Cardiac septum (tissue), 1 donor: ENCODE data around the gene SYNM. TPM values are rescaled to one million over a fixed set of nuclear protein-coding genes. Genes with fewer than 3 reads are reported as not detected.

Experiments used
- DNase-seq: peaks from one replicate; pipeline ENCODE4 v3.0.0-alpha.2; 2020; ENCODE audit warnings: low spot score
- intact Hi-C: fragments of 100-400 bp; cut with DNase I; formaldehyde crosslinking; loops from one replicate; pipeline ENCODE4 v1.14.0; 2022
- total RNA-seq: library from RNA; stranded (reverse); fragmentation: NEBNext Ultra II Directional; extraction: Animal tissue kit (Norgen Biotek cat#: 25700); gene quantifications from one replicate; pipeline ENCODE4 v1.2.1, GENCODE V29; 2021
- donor health status: DM: no; HTN: no; CAD: no.

SYNM gene
- total RNA-seq, 1 donor from 2014 or later, result 395 TPM

DNA sequence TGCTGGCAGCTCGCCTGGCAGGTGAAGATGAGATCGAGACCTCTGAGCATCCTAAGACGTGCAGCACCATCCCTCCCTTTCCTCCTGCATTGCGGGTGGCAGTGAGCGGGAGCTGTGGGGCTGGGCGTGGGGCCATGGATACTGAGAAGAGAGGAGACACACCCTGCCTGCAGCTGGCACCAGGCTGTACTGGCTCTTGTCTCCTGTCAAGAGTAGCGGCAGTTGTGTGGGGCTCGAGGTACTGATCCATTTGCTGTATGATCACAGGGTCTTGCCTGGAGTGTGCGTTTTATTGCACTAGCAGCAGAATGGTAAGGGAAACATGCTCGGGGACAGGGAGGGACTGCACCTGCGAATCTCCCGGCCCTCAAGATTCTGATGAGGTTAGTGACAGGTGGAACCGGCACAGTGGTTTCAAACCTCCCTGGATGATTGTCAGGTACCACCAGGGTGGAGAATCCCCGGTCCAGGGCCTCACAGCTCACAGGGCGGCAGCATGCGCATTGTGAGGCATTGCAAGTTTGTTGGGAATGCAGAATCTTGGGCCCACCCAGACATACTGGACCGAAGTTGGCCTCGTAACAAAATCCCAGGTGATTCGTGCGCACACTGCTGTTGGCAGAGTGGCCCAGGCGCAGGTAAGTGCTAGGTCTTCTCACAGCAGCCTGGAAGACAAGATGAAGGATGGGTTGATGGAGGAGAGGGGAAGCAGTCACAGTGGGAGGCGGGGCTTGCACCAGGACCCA lies 14.1 kb downstream of the SYNM start:
- intact Hi-C loops, result no loop called here
- peak; percentile 87 for DNase-seq

DNA sequence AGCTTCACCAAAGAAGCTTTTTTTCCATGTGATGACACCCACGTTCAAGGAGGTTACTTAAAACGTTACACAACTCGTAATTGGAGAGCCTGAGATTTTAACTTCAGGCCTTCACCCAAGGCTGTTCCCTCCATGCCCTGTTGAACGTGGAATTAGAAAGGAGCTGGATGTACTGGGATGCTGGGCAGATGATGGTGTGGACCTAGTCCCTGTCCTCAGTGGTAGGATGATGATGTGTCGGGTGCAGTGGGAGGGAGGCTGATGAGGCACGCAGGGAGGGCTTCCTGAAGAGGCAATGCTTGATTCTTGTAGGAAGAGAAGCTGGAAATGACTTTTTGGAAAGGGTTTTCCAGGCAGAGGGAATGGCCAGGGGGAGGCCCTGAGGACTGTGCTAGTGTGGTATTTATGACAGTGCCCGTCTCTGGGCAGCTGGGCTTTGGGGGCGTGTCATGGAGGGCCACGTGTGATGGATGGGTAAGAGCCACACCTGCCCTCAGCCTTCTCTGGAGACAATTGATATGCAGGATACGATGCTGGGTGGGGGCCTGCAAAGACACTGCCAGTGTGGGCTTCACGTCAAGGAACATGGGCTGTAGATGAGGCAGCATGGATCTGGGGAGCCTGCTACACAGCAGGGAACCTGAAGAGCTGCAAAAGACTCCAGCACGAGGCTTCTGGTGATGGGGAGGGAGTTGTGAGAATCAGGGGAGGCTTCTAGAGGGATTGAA lies 15.3 kb downstream of the SYNM start:
- intact Hi-C loops, result loop anchor here (10.0 kb wide), 2 partner anchors 55 to 995 kb away; no protein-coding TSS in a partner anchor
- DNase-seq, result no peak

DNA sequence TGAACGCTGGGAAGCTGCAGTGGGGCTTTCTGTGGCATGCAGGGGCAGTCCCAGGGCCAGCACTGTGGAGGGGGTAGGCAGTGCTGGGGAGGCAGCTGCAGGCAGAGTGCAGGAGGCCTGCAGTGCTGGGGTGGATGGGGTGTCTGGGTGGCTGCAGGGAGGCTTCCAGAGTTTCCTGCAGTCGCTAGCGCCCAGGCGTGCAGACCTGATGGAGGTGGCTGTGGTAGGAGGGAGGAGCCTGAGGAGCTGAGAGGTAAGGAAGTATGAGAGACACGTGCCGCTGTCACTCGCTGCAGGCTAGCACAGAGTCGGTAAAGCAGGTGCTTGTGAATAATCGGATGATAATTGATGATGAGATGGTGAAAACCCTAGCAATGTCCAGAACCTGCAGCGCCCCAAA lies 16.3 kb downstream of the SYNM start:
- no peak for DNase-seq
- intact Hi-C loops, result loop anchor here (10.0 kb wide), 2 partner anchors 56 to 994 kb away; no protein-coding TSS in a partner anchor

DNA sequence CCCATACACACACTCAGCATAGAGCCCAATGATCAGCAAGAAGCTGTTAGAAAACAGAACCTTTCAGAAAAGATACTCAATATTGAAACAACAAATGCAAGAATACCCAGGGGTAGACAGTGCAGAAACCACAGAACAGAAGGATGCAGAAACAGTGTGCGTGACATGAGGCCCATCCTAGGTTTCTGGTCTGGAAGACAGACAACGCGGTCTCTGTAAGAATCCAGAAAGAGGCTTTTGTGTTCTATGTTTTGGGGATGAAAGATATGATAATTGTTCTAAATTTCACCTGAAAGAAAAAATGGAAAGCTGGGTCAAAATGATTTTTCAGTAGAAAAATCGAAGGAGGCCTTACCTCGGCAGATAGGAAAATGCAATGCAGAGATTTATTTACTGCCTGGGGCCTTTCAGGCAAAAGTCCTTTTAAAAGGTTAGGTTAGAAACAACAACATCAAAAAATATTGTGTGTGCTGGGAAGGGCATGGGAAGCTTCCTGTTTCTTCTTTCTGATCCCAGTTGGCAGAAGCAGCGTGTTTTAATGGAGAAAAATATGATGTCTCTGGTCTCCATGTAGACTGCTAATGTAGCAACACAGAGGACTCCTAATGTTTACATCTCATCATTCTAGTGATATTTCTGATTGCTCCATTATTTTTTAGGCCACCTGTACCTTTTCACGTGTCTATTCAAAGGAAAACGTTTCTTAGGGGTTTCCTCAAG lies 17.0 kb downstream of the SYNM start:
- intact Hi-C loops, result loop anchor here (10.0 kb wide), 2 partner anchors 57 to 993 kb away; no protein-coding TSS in a partner anchor
- DNase-seq, result no peak

DNA sequence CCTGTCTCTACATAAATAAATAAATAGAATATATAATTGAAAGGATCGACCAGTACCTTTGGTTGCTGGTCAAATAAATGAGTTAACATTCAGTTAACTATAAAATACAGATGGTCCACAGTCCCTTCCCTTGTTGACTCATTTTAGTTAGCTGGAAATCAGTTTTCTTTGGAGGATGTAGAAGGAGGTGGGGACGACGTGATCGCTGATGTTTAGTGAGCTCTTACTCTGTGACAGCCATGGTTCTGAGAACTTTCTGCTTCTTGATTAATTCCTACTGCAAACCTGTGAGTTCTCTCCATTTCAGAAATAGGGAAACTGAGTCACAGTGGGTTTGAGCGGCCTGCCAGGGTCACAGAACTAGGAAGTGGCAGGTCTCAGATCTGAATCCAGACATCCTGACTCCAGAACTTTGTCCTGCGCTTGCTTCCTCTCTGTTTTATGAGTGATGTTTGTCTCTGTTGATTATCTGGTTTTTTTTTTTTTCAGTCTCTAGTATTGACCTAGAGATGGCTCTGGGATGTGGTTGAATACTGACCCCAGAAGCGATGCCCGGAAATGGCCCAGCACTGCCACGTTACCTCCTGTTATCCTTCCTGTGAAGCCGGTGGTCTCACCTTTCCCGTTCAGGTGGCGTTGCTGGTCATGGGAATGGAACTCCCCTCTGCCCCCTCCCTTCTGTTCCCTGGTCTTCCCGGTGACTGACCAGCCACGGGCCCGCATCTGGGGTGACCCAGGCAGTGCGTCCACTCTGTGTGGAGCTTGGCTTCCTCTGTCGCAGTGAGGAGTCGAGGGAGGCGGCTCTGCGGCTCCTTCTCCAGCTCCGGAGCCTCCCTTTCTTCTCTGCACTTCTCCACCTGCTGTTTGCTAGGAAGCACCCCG lies 18.2 kb downstream of the SYNM start:
- intact Hi-C loops, result loop anchor here (10.0 kb wide), 2 partner anchors 58 to 992 kb away; no protein-coding TSS in a partner anchor
- no peak for DNase-seq

DNA sequence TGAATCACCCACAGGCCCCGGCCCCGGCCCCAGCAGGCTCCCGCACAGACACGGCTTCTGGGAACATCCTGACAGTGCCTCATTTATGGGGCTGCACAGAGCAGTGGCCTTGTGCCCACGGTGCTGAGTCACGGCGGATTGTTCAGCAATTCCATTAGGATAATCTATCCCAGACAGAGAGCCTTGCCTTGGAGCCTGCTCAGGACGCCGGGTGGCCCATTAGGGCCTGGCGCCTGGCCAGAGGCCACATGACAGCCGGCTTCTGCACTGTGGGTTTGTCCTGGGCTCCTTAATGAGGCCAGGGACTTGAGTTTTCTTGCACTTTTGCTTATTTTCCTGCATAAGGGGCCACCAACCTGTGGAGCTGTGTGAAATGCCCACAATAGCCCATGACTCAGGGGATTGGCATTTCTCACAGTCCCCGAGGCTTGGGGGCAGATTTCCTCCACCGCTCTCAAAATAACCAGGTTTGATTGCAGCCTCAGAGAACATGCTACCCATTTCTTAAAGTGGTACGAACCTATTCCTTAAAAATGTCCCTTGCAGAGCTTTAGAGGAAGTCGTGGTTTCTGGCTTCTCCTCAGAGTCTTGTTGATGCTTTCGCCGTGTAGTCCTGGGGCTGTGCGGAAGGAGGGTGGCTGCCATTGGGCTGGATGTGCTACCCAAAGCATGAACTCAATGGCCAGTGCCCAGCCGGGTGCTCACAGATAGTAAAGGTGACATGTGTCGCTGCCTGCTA lies 19.0 kb downstream of the SYNM start:
- DNase-seq, result peak; percentile 91
- intact Hi-C loops, result loop anchor here (10.0 kb wide), 2 partner anchors 59 to 991 kb away; no protein-coding TSS in a partner anchor

DNA sequence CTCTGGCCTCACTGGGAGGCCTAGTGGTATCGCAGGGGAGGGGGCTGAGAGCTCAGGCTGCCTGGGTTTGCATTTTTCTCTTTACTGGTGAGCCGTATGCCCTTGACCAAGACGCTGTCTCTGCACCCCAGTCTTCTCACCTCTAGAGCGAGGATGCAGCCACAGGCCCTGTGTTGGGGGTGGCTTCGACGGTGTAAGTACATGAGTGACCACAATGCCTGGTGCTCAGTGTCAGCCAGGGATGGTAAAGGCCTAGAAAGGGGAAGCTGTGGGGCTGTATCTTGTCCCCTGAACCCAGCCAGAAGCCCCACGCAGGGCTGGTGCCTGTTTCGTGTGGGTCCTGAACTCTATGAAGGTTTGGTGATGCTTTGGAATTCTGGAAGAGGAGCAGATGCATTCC lies 19.8 kb downstream of the SYNM start:
- intact Hi-C loops, result loop anchor here (10.0 kb wide), 2 partner anchors 60 to 990 kb away; no protein-coding TSS in a partner anchor

DNA sequence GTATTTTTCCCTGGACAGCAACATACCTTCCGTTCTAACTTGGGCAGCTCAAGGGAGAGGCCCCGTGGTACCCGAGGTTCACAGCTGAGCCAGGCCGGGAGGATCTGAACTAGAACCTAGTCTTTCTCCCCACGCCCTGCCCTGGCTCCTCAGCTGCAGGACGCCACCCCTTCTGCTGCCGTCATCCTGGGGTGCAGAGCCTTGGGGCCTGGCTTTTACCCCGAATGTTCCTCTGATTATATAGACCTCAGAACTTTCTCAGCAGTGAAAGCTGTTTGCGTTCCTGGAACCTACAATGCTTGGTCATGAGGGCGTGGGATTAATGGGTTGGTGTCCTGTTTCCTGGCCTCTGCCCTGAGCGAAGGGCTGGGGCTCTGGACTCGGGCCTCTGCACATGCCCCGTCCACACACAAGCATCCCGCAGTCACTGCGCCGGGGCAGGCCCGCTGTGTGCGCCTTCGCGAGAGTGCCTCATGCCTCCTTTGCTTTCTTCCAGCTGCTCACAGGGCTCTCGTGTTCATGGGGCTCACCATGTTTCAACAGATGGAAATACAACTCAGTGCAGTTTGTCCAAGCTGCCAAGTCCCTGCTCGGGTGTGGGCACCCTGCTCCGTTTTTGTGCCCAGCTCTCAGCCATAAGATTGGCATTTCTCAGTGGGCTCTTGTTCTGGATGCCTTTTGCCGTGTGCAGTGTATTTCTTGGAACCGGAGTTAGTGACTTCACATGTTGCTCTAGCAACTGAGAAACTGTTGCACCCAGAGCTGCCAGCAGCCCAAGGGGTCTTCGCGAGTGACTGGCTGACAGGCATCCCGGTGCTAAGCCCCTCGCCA lies 20.4 kb downstream of the SYNM start:
- no peak for DNase-seq
- intact Hi-C loops, result loop anchor here (10.0 kb wide), 2 partner anchors 60 to 990 kb away; no protein-coding TSS in a partner anchor

More for the DNA sequence above, 19.8 kb downstream of the SYNM start:
- no peak for DNase-seq

DNA sequence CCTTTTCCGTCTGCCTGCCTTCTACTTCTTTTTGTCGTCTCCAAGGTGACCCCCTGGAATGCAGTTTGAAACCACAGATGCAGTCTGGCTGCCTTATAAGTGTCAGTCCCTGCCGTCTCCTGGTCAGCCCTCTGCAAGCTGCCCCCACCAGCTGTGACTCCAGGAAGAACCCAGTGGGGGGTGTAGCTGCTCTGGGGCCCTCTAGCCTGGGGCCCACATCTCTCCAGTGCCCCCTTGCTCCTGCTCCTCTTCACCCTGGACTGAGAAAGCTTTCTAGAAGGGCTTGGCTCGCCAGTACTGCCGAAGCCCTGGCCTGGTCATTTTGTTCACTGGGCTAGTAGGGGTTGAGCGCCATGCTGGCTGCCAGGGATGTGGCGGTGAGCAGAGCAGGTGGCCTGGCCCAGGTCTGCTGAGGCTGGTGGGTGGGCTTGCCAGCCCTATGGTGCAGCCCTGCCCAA lies 21.3 kb downstream of the SYNM start:
- DNase-seq, result no peak
- intact Hi-C loops, result loop anchor here (10.0 kb wide), 2 partner anchors 61 to 989 kb away; no protein-coding TSS in a partner anchor

DNA sequence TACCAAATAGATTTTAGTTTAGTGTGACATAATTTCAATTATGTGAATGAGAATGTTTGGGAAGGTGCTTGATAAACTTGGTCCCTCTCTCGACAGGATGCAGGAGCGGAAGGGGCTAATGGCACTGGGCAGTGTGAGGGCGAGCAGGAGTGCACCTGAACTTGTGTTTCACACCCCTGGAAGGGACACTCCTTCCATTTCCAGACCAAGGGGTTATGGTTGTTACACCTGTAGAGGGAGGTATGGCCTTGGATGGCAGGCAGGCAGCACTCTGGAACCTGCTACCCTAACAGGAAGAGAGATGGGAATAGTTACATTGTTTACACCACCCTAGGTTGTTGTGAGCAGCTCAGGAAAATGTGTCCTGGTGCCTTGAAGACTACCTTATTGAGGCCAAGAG lies 22.1 kb downstream of the SYNM start:
- intact Hi-C loops, result loop anchor here (10.0 kb wide), 2 partner anchors 62 to 988 kb away; no protein-coding TSS in a partner anchor
- no peak for DNase-seq

DNA sequence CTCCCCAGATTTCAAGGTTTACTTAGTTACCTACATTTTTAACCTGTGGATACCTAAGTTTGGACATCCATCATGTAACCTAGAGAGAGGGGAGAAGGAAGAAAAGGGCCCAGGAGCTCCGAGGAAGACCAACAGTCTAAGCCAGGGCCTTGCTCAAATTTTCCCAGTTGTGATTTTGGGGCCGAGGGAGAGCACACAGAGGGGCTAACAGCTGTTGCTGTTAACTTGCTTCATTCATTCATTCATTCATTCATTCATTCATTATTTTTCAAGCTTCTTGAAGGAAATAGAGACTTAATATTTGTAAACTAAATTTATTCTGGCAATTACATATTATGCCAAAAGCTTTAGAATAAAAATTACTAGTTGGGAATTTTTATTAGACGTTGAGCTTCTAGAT lies 22.9 kb downstream of the SYNM start:
- no peak for DNase-seq
- intact Hi-C loops, result loop anchor here (10.0 kb wide), 2 partner anchors 63 to 987 kb away; no protein-coding TSS in a partner anchor

DNA sequence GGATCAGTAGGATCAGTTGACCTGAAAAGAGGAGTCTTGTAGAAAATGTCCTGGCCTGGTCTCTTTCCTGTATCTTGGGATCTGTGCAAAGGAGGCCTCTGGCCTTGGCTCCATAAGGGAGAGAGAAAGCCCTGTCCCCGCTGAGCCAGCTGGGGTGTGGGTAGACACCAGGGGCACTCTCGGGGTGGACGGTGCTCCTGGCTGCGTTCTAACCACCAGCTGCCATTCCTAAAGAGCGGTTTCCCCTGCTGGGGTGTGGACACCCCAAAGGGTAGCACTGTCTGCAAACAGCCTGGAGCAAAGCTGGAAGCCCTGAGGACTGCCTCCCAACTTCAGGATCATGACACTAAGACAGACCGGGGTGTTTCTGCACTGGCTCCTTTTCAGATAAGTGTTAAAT lies 23.5 kb downstream of the SYNM start:
- DNase-seq, result no peak
- intact Hi-C loops, result loop anchor here (10.0 kb wide), 2 partner anchors 64 to 986 kb away; no protein-coding TSS in a partner anchor

DNA sequence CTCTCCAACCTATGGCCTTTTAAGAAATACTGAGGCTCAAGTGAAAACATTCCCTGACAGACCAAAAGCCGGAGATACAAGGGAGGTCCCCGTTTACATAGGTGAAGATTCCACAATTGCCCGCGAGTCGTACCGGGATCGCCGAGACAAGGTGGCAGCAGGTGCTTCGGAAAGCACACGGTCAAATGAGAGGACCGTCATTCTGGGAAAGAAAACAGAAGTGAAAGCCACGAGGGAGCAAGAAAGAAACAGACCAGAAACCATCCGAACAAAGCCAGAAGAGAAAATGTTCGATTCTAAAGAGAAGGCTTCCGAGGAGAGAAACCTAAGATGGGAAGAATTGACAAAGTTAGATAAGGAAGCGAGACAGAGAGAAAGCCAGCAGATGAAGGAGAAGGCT lies 24.8 kb downstream of the SYNM start:
- DNase-seq, result no peak
- intact Hi-C loops, result loop anchor here (10.0 kb wide), 2 partner anchors 65 to 985 kb away; no protein-coding TSS in a partner anchor

DNA sequence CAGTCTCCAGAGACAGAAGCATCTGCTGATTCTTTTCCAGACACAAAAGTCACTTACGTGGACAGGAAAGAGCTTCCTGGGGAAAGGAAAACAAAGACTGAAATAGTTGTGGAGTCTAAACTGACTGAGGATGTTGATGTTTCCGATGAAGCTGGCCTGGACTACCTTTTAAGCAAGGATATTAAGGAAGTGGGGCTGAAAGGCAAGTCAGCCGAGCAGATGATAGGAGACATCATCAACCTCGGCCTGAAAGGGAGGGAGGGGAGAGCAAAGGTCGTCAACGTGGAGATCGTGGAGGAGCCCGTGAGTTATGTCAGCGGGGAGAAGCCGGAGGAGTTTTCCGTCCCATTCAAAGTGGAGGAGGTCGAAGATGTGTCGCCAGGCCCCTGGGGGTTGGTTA lies 25.4 kb downstream of the SYNM start:
- intact Hi-C loops, result no loop called here

DNA sequence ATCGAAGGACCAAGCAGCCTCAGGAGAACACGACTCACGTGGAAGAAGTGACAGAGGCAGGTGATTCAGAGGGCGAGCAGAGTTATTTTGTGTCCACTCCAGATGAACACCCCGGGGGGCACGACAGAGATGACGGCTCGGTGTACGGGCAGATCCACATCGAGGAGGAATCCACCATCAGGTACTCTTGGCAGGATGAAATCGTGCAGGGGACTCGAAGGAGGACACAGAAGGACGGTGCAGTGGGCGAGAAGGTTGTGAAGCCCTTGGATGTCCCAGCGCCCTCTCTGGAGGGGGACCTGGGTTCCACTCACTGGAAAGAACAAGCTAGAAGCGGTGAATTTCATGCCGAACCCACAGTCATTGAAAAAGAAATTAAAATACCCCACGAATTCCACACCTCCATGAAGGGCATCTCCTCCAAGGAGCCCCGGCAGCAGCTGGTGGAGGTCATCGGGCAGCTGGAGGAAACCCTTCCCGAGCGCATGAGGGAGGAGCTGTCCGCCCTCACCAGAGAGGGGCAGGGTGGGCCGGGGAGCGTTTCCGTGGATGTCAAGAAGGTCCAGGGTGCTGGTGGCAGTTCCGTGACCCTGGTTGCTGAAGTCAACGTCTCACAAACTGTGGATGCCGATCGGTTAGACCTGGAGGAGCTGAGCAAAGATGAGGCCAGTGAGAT lies 26.0 kb downstream of the SYNM start:
- no peak for DNase-seq
- intact Hi-C loops, result no loop called here

More for the DNA sequence above, 25.4 kb downstream of the SYNM start:
- DNase-seq, result no peak

DNA sequence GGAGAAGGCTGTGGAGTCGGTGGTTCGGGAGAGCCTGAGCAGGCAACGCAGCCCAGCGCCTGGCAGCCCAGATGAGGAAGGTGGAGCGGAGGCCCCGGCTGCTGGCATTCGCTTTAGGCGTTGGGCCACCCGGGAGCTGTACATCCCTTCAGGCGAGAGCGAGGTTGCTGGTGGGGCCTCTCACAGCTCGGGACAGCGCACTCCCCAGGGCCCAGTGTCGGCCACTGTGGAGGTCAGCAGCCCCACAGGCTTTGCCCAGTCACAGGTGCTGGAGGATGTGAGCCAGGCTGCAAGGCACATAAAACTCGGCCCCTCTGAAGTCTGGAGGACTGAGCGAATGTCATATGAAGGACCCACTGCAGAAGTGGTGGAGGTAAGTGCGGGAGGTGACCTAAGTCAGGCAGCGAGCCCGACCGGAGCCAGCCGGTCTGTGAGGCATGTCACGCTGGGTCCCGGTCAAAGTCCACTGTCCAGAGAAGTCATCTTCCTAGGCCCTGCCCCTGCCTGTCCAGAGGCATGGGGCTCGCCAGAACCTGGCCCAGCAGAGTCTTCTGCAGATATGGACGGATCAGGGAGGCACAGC lies 26.7 kb downstream of the SYNM start:
- intact Hi-C loops, result no loop called here
- no peak for DNase-seq
